ENCODE results near the gene KNDC1.
"Not testable (repeated sequence)": the region's sequence is repeated elsewhere in the genome, so short reads cannot be mapped to it uniquely, and the experiment has no call there.

The KNDC1 gene

GRCh38 chr10:133141144-133141957, 18.7 kb upstream of the KNDC1 start:
- no peak for DNase-seq (ENCODE audit: low read depth in 3 of 3, low spot score in 1 of 3)

DNA sequence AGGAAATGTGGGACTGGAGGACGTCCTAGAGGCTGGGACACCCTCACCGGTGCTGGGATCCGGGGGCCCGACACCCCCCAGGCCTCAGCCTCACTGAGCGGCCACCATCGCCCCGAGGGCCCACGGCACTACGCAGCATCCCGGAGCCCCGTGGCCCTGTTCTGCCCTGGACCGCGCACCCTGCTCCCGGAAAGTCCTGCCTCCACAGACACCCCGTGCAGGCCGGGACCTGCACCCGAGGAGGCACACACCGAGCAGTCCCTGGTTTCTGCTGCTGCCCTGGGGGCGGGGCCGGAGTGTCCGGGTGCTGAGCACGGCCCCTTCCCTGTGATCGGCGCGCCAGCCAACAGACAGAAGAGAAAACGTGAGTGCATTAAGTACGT, 18.1 kb upstream of the KNDC1 start:
- no peak for DNase-seq (ENCODE audit: low read depth in 3 of 3, low spot score in 1 of 3)

DNA sequence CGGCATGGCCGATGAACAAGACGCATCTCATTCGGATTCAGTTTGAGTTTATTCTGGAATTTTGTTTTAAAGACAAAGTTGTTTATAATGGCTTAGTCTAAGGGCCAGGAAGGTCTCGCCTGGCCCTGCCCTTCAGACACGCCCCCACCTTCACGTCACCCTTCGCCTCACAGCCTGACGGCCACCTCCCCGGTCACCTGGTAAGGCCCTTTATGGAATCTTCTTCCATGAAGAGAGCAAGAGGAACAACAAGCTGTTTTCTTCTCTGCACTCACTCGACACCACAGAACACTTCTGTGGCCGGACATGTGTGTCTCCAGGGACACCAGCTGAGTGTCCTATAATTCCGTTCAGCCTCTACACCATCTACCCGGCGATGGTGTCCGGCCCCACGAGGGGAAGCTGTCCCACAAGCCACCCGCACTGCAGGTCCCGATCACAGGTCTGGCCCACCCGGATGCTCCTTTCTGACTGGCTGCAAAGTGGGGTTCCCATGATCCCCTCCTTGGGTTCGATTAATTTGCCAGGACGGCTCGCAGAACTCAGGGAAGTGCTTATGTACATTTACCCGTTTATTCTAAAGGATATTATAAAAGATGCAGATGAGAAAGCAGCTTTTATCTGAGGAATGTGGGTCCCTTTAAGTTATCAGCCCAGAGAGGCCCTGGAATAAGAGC, 17.4 kb upstream of the KNDC1 start:
- DNase-seq (ENCODE audit: low read depth in 3 of 3, low spot score in 1 of 3) = no peak

DNA sequence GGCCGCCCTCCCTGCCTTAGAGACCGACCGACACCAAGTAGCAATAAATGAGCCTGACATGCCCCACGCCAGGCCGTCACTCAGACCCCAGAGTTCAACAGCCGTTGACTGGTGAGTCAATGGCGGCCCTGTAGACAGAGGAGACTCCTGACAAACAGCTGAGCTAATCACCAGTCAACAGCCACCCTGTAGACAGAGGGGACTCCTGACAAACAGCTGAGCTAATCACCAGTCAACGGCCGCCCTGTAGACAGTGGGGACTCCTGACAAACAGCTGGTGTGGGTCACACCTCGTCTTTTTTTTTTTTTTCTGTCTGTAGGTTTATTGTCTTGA, 16.9 kb upstream of the KNDC1 start:
- no peak for DNase-seq (ENCODE audit: low read depth in 3 of 3, low spot score in 1 of 3)

DNA sequence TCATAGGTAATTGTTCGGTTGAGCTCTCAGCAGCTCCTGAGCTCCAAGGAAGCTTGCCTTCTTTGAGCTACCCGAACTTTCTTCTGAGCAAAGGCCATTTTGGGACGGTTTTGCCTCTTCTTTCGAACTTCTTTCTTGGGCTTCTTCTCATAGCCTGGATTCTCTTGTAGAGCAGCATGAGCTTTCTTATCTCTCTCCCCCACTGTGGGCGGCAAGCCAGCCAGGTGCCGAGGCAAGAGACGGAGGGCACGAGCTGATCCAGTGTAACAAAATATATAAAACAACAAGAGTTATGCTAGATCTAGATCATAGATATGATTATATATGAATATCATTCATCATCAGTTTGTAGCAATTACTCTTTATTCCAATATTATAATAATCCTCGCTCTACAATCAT, 16.5 kb upstream of the KNDC1 start:
- no peak for DNase-seq (ENCODE audit: low read depth in 3 of 3, low spot score in 1 of 3)

GRCh38 chr10:133144771-133145170, 15.2 kb upstream of the KNDC1 start:
- no peak for DNase-seq (ENCODE audit: low read depth in 3 of 3, low spot score in 1 of 3)

GRCh38 chr10:133150226-133150625, 9.8 kb upstream of the KNDC1 start:
- no peak for DNase-seq (ENCODE audit: low read depth in 3 of 3, low spot score in 1 of 3)

GRCh38 chr10:133150656-133151055, 9.4 kb upstream of the KNDC1 start:
- DNase-seq (ENCODE audit: low read depth in 3 of 3, low spot score in 1 of 3) = no peak

DNA sequence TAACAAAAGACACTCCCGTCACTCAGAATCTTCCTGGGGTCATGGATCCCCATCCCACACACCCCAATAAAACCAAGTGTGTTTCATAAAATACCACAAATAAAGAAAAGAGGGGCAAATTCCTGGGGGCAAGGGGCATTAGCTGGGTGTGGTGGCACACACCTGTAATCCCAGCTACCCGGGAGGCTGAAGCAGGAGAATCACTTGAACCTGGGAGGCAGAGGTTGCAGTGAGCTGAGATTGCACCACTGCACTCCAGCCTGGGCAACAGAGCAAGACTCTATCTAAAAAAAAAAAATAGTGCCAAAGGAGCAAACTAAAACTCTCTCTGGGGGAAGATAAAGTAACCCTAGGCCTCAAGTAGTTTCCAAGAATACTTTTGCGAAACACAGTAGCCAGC, 8.9 kb upstream of the KNDC1 start:
- DNase-seq (ENCODE audit: low read depth in 3 of 3, low spot score in 1 of 3) = not testable (repeated sequence)

DNA sequence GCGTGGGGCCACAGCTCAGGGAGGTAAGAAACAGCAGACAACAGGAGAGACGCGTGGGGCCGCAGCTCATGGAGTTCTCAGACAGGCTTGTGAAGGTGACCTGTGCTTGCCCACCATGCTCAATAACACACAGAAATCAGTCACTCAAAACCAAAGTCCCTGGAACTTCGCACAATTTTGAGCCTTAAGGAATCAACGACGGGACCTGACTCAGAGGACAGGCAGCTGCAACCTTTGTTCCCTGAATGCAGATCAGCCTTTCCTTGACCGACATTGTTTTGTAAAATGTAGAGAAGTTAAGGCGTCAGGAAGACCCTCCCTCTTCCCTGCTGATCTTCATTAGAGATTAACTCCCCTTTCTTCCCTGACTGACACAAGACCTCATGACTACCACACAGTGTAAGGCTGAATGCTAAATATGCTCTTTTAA, 8.5 kb upstream of the KNDC1 start:
- no peak for DNase-seq (ENCODE audit: low read depth in 3 of 3, low spot score in 1 of 3)

- no peak for DNase-seq (ENCODE audit: low read depth in 3 of 3, low spot score in 1 of 3)
Measured at GRCh38 chr10:133154411-133154810, 5.6 kb upstream of the KNDC1 start.

- DNase-seq (ENCODE audit: low read depth in 3 of 3, low spot score in 1 of 3) = no peak
Measured at GRCh38 chr10:133154996-133155778, 4.8 kb upstream of the KNDC1 start.

DNA sequence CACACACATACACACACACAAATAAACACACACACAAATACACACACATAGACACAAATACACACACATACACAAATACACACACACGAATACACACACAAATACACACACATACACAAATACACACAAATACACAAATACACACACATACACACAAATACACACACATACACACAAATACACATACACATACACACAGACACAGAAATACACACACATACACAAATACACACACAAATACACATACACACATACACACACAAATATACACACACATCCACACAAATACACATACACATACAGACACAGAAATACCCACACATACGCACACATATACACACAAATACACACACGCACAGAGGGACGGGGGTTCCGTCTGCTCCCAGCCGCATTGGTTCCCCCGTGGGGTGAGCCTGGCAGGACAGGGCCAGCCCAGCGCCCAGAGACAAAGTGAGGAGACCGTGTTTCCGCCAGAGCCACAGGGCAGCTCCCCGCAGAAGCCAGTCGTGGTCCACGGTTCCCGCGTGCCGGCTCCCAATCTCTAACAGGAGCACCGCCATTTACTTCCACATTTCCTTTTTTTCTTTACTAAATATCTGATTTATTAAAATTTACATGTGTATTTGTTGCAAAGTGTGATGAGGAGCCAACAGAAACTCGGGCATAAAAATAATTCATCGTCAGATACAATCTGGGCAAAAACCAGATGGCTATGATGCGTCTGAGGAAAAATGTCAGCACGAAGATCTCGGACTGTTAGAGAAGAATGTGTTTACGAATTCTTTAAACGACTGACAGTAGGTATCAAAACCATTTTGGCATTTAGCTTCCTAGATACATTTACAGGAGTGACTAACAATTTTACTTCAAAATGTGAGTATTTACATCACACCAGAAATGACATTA, 3.1 kb upstream of the KNDC1 start:
- DNase-seq (ENCODE audit: low read depth in 3 of 3, low spot score in 1 of 3) = no peak

- no peak for DNase-seq (ENCODE audit: low read depth in 3 of 3, low spot score in 1 of 3)
Measured at GRCh38 chr10:133157662-133158436, 2.2 kb upstream of the KNDC1 start.

- DNase-seq (ENCODE audit: low read depth in 3 of 3, low spot score in 1 of 3) = no peak
Measured at GRCh38 chr10:133158437-133158755, 1.6 kb upstream of the KNDC1 start.

DNA sequence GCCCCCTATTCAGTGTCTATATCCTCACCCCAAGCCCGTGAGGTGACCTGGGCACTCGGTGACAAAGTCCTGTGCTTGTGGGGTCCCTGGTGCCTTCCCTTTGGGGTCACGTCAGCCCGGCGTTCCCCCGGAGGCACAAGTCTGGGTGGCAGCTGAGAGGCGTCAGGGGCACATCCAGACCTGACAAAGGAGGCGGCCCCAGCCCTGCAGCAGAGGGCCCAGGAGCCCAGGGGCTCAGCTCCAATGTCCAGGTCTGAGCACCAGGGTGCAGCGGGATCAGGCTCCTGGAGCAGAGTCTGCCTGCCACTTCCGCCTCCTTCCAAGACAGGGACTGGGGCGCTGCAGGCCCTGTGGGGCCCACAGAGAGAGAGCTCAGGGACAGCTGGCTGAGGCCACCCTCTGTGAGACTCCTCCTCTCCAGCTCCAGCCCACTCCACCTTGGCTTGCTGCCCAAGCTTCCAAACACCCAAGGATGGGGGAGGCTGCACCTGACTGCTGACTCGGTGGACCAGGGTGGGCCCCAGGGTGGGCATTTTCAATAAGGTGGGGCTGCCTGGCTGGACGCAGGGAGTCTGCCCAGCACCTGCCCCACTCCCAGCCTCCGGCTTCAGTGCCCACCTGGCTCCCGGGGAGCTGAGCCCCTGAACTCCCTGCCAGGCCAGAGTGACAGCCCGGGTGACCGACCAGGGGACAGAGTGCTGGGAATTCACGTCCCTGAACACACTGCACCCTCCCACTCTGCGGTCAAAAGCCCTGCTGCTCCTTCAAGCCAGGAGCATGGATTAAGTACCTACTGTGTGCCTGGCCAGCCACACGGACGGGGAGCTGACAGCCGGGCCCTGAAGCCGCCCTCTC, 1.0 kb upstream of the KNDC1 start:
- no peak for DNase-seq (ENCODE audit: low read depth in 3 of 3, low spot score in 1 of 3)

DNA sequence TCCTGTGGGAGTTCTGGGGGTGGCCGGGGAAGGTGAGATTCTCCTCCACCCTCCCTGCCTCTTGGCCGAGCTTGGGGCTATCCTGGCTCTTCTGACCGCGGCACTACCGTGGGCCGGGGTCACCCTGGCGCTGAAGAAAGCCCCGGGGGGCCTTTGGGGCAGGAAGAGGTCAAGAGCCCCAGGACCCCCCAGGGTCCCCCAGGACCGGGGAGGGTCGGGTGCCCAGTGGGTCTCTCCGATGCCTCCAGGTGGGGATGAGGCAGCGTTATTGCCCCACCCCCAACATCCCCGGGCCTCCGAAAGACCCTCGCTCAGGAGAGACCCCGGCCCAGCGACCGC, 439 bp upstream of the KNDC1 start:
- DNase-seq (ENCODE audit: low read depth in 3 of 3, low spot score in 1 of 3) = no peak

- no peak for DNase-seq (ENCODE audit: low read depth in 3 of 3, low spot score in 1 of 3)
Measured at GRCh38 chr10:133160826-133161471, 930 bp downstream of the KNDC1 start.

DNA sequence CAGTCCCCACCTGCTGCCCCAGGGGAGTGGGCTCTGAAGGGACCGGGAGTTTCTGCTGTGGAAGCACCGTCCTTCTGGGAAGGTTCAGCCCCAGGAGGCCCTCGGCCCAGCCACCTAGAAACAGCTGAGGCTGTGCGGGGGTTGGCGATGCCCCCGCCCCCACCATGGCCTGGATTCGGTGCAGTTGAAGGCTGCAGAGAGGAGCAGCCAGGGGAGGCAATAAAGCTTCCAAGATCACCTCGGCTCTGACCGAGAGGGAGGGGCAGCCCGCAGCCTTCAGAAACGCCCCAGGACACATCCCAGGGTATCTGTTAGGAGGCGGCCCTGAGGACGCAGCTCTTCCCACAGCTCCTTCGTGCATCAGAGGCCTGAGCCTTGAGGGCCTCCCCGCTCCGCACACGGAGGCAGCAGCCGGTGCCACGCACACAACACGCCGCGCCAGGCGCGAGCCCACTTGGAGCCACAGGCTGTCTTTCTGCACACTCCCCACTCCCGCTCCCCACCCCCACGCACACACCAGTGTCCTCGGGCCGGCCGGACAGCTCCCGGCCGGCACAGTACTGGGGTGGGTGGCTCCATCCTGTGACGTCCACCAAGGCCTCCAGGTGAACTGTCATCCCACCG, 1.6 kb downstream of the KNDC1 start:
- no peak for DNase-seq (ENCODE audit: low read depth in 3 of 3, low spot score in 1 of 3)
